WTC11 (cell line): ENCODE measurements around the gene SLIT3. TPM values are rescaled to one million over a fixed set of nuclear protein-coding genes. Genes with fewer than 3 reads are reported as not detected.

Experiments
- ATAC-seq: fragments of 200-7000 bp; cut with Tn5 transposase; 2 replicates; pipeline ENCODE4 v1.10.0; 2021; ENCODE audit warnings: mild to moderate bottlenecking, moderate library complexity
- CTCF ChIA-PET: fragments of 300-600 bp; sonication (Branson Sonifier 250); formaldehyde crosslinking; loops from one replicate; lab custom pipeline; 2021; ENCODE audit warnings: antibody characterized with exemption; lab: Charles Lee
- POLR2A ChIA-PET: fragments of 350-600 bp; sonication (Branson Sonifier 250); formaldehyde crosslinking; loops from one replicate; lab custom pipeline; 2021; ENCODE audit warnings: antibody characterized with exemption; lab: Charles Lee
- DNase-seq: peaks from one replicate; pipeline ENCODE4 v3.0.0; 2021; ENCODE audit warnings: low spot score
- H3K27ac Mint-ChIP-seq: 2 replicates; pipeline ENCODE4 v1.8.0; 2021; ENCODE audit warnings: mixed read lengths
- H3K27me3 Mint-ChIP-seq: 2 replicates; pipeline ENCODE4 v1.8.0; 2021; ENCODE audit warnings: low read depth, mild to moderate bottlenecking, moderate library complexity, mixed read lengths
- H3K36me3 Mint-ChIP-seq: 2 replicates; pipeline ENCODE4 v1.8.0; 2021; ENCODE audit warnings: mixed read lengths
- H3K4me1 Mint-ChIP-seq: 2 replicates; pipeline ENCODE4 v1.8.0; 2022; ENCODE audit warnings: mixed read lengths
- H3K4me3 Mint-ChIP-seq: 2 replicates; pipeline ENCODE4 v1.8.0; 2021; ENCODE audit warnings: mild to moderate bottlenecking, moderate library complexity, mixed read lengths
- H3K9me3 Mint-ChIP-seq: 2 replicates; pipeline ENCODE4 v1.8.0; 2021; ENCODE audit warnings: mixed read lengths
- ESRRA ChIP-seq: sonication (generic); formaldehyde crosslinking; IDR thresholded peaks from 2 replicates; pipeline ENCODE4 v1.8.1; 2022; ENCODE audit warnings: mild to moderate bottlenecking, missing genetic modification reagents, borderline replicate concordance
- FOXK1 ChIP-seq: sonication (generic); formaldehyde crosslinking; IDR thresholded peaks from 2 replicates; pipeline ENCODE4 v1.8.0; 2022; ENCODE audit warnings: mild to moderate bottlenecking, moderate library complexity, missing genetic modification reagents
- FOXP1 ChIP-seq: sonication (generic); formaldehyde crosslinking; IDR thresholded peaks from 2 replicates; pipeline ENCODE4 v1.8.0; 2022; ENCODE audit warnings: missing genetic modification reagents, mild to moderate bottlenecking, moderate library complexity, borderline replicate concordance
- GRHL2 ChIP-seq: fragments of 250-450 bp; sonication (Bioruptor Pico); IDR thresholded peaks from 2 replicates; pipeline ENCODE4 v1.8.0; 2022; ENCODE audit warnings: mild to moderate bottlenecking, moderate library complexity; ENCODE audit not compliant: insufficient replicate concordance, severe bottlenecking
- KAT7 ChIP-seq: sonication (generic); formaldehyde crosslinking; IDR thresholded peaks from 2 replicates; pipeline ENCODE4 v1.8.1; 2023; ENCODE audit warnings: missing genetic modification reagents, mild to moderate bottlenecking, borderline replicate concordance
- NFYB ChIP-seq: sonication (generic); formaldehyde crosslinking; conservative IDR thresholded peaks from 2 replicates; pipeline ENCODE4 v1.8.0; 2022; ENCODE audit warnings: low read depth, missing genetic modification reagents
- NR2C2 ChIP-seq: sonication (generic); formaldehyde crosslinking; IDR thresholded peaks from 2 replicates; pipeline ENCODE4 v1.8.0; 2022; ENCODE audit warnings: mild to moderate bottlenecking, missing genetic modification reagents
- PRRX2 ChIP-seq: fragments of 250-450 bp; sonication (Bioruptor Pico); IDR thresholded peaks from 2 replicates; pipeline ENCODE4 v1.8.0; 2021; ENCODE audit warnings: mild to moderate bottlenecking
- RORB ChIP-seq: fragments of 250-450 bp; sonication (Bioruptor Pico); IDR thresholded peaks from 2 replicates; pipeline ENCODE4 v1.9.0; 2021; ENCODE audit warnings: mild to moderate bottlenecking
- ZBTB21 ChIP-seq: sonication (generic); formaldehyde crosslinking; IDR thresholded peaks from 2 replicates; pipeline ENCODE4 v1.8.1; 2023; ENCODE audit warnings: mild to moderate bottlenecking, missing genetic modification reagents, borderline replicate concordance
- ZNF121 ChIP-seq: sonication (generic); formaldehyde crosslinking; IDR thresholded peaks from 2 replicates; pipeline ENCODE4 v1.8.0; 2023; ENCODE audit warnings: missing genetic modification reagents
- ZNF232 ChIP-seq: sonication (generic); formaldehyde crosslinking; IDR thresholded peaks from 2 replicates; pipeline ENCODE4 v1.8.0; 2022; ENCODE audit warnings: mild to moderate bottlenecking, missing genetic modification reagents
- ZNF416 ChIP-seq: fragments of 250-450 bp; sonication (Bioruptor Pico); IDR thresholded peaks from 2 replicates; pipeline ENCODE4 v1.9.0; 2021; ENCODE audit warnings: mild to moderate bottlenecking, inconsistent platforms
- total RNA-seq: library from RNA; stranded (reverse); gene quantifications from 3 replicates; pipeline ENCODE4 v1.2.3, GENCODE V29; 2021
- TF ChIP-seq, protein P1 (sequence below): sonication (generic); formaldehyde crosslinking; IDR thresholded peaks from 2 replicates; pipeline ENCODE4 v1.8.0; 2023; ENCODE audit warnings: missing genetic modification reagents, mild to moderate bottlenecking, borderline replicate concordance
- TF ChIP-seq, protein P2 (sequence below): sonication (generic); formaldehyde crosslinking; IDR thresholded peaks from 2 replicates; pipeline ENCODE4 v1.8.0; 2022; ENCODE audit warnings: mild to moderate bottlenecking, missing genetic modification reagents
- TF ChIP-seq, protein P3 (sequence below): fragments of 250-450 bp; sonication (Bioruptor Pico); IDR thresholded peaks from 2 replicates; pipeline ENCODE4 v1.9.0; 2021; ENCODE audit warnings: mild to moderate bottlenecking
- TF ChIP-seq, protein P4 (sequence below): fragments of 250-450 bp; sonication (Bioruptor Pico); IDR thresholded peaks from 2 replicates; pipeline ENCODE4 v1.9.0; 2021; ENCODE audit warnings: mild to moderate bottlenecking
- TF ChIP-seq, protein P5 (sequence below): sonication (generic); formaldehyde crosslinking; conservative IDR thresholded peaks from 2 replicates; pipeline ENCODE4 v1.8.1; 2023; ENCODE audit warnings: mild to moderate bottlenecking, low read depth, missing genetic modification reagents, moderate library complexity
- TF ChIP-seq, protein P6 (sequence below): sonication (generic); formaldehyde crosslinking; IDR thresholded peaks from 2 replicates; pipeline ENCODE4 v1.8.1; 2022; ENCODE audit warnings: low read depth, mild to moderate bottlenecking, moderate library complexity, missing genetic modification reagents, borderline replicate concordance
- TF ChIP-seq, protein P7 (sequence below): sonication (generic); formaldehyde crosslinking; IDR thresholded peaks from 2 replicates; pipeline ENCODE4 v1.8.0; 2022; ENCODE audit warnings: mild to moderate bottlenecking, missing genetic modification reagents

Gene SLIT3
- total RNA-seq, 1 experiment from 2014 or later: 1.9 TPM

DNA sequence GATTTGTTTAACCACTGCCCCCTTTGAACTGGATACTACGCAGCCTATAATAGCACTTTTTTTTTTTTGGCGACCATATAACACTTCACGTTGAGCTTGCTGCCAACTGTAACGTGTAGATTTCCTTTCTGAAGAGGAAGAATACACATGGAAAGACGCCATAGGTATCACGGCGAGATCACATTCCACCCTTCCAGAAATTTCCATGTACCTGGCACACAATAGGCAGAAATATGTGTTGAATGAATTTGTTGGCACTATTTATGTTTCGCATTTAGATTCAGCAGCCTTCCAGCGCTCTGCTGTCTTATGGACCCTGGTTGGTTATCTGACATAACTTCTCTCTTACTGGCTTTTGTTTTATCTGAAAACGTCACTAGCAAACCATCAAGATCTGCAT is 250.3 kb downstream of the SLIT3 start (continued):
- TF ChIP-seq, protein P1, sequence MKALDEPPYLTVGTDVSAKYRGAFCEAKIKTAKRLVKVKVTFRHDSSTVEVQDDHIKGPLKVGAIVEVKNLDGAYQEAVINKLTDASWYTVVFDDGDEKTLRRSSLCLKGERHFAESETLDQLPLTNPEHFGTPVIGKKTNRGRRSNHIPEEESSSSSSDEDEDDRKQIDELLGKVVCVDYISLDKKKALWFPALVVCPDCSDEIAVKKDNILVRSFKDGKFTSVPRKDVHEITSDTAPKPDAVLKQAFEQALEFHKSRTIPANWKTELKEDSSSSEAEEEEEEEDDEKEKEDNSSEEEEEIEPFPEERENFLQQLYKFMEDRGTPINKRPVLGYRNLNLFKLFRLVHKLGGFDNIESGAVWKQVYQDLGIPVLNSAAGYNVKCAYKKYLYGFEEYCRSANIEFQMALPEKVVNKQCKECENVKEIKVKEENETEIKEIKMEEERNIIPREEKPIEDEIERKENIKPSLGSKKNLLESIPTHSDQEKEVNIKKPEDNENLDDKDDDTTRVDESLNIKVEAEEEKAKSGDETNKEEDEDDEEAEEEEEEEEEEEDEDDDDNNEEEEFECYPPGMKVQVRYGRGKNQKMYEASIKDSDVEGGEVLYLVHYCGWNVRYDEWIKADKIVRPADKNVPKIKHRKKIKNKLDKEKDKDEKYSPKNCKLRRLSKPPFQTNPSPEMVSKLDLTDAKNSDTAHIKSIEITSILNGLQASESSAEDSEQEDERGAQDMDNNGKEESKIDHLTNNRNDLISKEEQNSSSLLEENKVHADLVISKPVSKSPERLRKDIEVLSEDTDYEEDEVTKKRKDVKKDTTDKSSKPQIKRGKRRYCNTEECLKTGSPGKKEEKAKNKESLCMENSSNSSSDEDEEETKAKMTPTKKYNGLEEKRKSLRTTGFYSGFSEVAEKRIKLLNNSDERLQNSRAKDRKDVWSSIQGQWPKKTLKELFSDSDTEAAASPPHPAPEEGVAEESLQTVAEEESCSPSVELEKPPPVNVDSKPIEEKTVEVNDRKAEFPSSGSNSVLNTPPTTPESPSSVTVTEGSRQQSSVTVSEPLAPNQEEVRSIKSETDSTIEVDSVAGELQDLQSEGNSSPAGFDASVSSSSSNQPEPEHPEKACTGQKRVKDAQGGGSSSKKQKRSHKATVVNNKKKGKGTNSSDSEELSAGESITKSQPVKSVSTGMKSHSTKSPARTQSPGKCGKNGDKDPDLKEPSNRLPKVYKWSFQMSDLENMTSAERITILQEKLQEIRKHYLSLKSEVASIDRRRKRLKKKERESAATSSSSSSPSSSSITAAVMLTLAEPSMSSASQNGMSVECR (CRISPR knock-in tag): no peak
- no peak for TF ChIP-seq GRHL2 (CRISPR knock-in tag)
- TF ChIP-seq NFYB (CRISPR knock-in tag): no peak
- no peak for TF ChIP-seq NR2C2 (CRISPR knock-in tag)
- TF ChIP-seq, protein P2, sequence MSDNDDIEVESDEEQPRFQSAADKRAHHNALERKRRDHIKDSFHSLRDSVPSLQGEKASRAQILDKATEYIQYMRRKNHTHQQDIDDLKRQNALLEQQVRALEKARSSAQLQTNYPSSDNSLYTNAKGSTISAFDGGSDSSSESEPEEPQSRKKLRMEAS (CRISPR knock-in tag): no peak
- TF ChIP-seq PRRX2 (CRISPR knock-in tag): no peak
- TF ChIP-seq, protein P3, sequence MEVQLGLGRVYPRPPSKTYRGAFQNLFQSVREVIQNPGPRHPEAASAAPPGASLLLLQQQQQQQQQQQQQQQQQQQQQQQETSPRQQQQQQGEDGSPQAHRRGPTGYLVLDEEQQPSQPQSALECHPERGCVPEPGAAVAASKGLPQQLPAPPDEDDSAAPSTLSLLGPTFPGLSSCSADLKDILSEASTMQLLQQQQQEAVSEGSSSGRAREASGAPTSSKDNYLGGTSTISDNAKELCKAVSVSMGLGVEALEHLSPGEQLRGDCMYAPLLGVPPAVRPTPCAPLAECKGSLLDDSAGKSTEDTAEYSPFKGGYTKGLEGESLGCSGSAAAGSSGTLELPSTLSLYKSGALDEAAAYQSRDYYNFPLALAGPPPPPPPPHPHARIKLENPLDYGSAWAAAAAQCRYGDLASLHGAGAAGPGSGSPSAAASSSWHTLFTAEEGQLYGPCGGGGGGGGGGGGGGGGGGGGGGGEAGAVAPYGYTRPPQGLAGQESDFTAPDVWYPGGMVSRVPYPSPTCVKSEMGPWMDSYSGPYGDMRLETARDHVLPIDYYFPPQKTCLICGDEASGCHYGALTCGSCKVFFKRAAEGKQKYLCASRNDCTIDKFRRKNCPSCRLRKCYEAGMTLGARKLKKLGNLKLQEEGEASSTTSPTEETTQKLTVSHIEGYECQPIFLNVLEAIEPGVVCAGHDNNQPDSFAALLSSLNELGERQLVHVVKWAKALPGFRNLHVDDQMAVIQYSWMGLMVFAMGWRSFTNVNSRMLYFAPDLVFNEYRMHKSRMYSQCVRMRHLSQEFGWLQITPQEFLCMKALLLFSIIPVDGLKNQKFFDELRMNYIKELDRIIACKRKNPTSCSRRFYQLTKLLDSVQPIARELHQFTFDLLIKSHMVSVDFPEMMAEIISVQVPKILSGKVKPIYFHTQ (CRISPR knock-in tag): no peak

DNA sequence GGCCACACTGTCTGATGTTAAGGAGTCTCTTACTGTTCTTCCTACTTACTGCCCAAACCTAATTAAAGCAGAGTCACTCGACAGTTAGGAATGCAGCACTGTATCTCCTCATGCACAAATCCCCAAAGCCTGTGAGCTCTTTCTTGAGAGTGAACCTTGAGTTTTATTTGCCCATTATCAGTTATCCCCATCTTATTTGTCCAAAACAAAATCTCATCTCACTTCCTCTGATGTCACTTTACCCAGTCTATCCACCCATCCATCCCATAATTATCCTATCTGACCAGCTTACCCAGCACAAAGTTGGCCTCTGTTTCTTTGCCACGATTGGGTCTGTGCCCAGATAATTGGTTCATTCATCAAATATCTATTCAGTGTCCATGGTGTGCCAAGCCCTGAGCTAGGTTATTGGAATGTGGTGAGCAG is 250.8 kb downstream of the SLIT3 start:
- H3K27me3 Mint-ChIP-seq: no peaks in the 10 kb centered on the region

More for the DNA sequence above, 250.8 kb downstream of the SLIT3 start:
- ChIA-PET CTCF (no interaction called here), POLR2A (no interaction called here)
- Mint-ChIP-seq H3K27ac (no peak overlapping the region), H3K36me3 (no peaks in the 10 kb centered on the region), H3K9me3 (no peaks in the 10 kb centered on the region)
- TF ChIP-seq PRRX2 (CRISPR knock-in tag) (no peak), ZNF232 (CRISPR knock-in tag) (no peak), ZBTB21 (no peak), ESRRA (no peak), FOXP1 (CRISPR knock-in tag) (no peak), ZNF121 (CRISPR knock-in tag) (no peak), RORB (CRISPR knock-in tag) (no peak), NFYB (CRISPR knock-in tag) (no peak), FOXK1 (CRISPR knock-in tag) (no peak), KAT7 (CRISPR knock-in tag) (no peak), ZNF416 (CRISPR knock-in tag) (no peak)
- TF ChIP-seq, protein P4, sequence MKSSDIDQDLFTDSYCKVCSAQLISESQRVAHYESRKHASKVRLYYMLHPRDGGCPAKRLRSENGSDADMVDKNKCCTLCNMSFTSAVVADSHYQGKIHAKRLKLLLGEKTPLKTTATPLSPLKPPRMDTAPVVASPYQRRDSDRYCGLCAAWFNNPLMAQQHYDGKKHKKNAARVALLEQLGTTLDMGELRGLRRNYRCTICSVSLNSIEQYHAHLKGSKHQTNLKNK (CRISPR knock-in tag): no peak
- TF ChIP-seq, protein P5, sequence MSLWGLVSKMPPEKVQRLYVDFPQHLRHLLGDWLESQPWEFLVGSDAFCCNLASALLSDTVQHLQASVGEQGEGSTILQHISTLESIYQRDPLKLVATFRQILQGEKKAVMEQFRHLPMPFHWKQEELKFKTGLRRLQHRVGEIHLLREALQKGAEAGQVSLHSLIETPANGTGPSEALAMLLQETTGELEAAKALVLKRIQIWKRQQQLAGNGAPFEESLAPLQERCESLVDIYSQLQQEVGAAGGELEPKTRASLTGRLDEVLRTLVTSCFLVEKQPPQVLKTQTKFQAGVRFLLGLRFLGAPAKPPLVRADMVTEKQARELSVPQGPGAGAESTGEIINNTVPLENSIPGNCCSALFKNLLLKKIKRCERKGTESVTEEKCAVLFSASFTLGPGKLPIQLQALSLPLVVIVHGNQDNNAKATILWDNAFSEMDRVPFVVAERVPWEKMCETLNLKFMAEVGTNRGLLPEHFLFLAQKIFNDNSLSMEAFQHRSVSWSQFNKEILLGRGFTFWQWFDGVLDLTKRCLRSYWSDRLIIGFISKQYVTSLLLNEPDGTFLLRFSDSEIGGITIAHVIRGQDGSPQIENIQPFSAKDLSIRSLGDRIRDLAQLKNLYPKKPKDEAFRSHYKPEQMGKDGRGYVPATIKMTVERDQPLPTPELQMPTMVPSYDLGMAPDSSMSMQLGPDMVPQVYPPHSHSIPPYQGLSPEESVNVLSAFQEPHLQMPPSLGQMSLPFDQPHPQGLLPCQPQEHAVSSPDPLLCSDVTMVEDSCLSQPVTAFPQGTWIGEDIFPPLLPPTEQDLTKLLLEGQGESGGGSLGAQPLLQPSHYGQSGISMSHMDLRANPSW: no peak
- TF ChIP-seq, protein P6, sequence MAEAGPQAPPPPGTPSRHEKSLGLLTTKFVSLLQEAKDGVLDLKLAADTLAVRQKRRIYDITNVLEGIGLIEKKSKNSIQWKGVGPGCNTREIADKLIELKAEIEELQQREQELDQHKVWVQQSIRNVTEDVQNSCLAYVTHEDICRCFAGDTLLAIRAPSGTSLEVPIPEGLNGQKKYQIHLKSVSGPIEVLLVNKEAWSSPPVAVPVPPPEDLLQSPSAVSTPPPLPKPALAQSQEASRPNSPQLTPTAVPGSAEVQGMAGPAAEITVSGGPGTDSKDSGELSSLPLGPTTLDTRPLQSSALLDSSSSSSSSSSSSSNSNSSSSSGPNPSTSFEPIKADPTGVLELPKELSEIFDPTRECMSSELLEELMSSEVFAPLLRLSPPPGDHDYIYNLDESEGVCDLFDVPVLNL (CRISPR knock-in tag): no peak
- TF ChIP-seq, protein P7, sequence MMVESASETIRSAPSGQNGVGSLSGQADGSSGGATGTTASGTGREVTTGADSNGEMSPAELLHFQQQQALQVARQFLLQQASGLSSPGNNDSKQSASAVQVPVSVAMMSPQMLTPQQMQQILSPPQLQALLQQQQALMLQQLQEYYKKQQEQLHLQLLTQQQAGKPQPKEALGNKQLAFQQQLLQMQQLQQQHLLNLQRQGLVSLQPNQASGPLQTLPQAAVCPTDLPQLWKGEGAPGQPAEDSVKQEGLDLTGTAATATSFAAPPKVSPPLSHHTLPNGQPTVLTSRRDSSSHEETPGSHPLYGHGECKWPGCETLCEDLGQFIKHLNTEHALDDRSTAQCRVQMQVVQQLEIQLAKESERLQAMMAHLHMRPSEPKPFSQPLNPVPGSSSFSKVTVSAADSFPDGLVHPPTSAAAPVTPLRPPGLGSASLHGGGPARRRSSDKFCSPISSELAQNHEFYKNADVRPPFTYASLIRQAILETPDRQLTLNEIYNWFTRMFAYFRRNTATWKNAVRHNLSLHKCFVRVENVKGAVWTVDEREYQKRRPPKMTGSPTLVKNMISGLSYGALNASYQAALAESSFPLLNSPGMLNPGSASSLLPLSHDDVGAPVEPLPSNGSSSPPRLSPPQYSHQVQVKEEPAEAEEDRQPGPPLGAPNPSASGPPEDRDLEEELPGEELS (CRISPR knock-in tag): no peak
- TF ChIP-seq, all 79 proteins: peak for 0
- Mint-ChIP-seq H3K4me1 (peaks cover 16% of the 10 kb centered on the region), H3K4me3 (no peak overlapping the region)
- no peak for ATAC-seq
- no peak for DNase-seq
